Smooth muscle cell (in vitro differentiated cells): ENCODE results near the gene IMPDH1. TPM values are rescaled to one million over a fixed set of nuclear protein-coding genes. Genes with fewer than 3 reads are reported as not detected.

Source experiments
- DNase-seq: peaks from one replicate; lab custom pipeline; 2025; ENCODE audit not compliant: unreplicated experiment; lab: John Stamatoyannopoulos, UW
- H2AFZ ChIP-seq: fragments of 200-600 bp; sonication (generic); 2 replicates; pipeline ENCODE4 v1.6.0; 2016; ENCODE audit warnings: antibody characterized with exemption, low read depth, mild to moderate bottlenecking
- H3F3A ChIP-seq: fragments of 200-600 bp; sonication (generic); 2 replicates; pipeline ENCODE4 v1.6.0; 2017; ENCODE audit warnings: antibody characterized with exemption, low read depth
- H3K27ac ChIP-seq: fragments of 200-600 bp; sonication (generic); 2 replicates; pipeline ENCODE4 v1.5.1; 2016; ENCODE audit warnings: low read depth, mild to moderate bottlenecking
- H3K27me3 ChIP-seq: fragments of 200-600 bp; sonication (generic); 2 replicates; pipeline ENCODE4 v1.6.1; 2016; ENCODE audit warnings: low read depth, mild to moderate bottlenecking
- H3K36me3 ChIP-seq: fragments of 200-600 bp; sonication (generic); 2 replicates; pipeline ENCODE4 v1.5.1; 2016; ENCODE audit warnings: low read depth
- H3K4me1 ChIP-seq: fragments of 200-600 bp; sonication (generic); 2 replicates; pipeline ENCODE4 v1.5.1; 2016; ENCODE audit warnings: low read depth
- H3K4me2 ChIP-seq: fragments of 200-600 bp; sonication (generic); 2 replicates; pipeline ENCODE4 v1.6.0; 2016; ENCODE audit warnings: mild to moderate bottlenecking
- H3K4me3 ChIP-seq: fragments of 200-600 bp; sonication (generic); 2 replicates; pipeline ENCODE4 v1.5.1; 2016; ENCODE audit warnings: mild to moderate bottlenecking
- H3K79me2 ChIP-seq: fragments of 200-600 bp; sonication (generic); 2 replicates; pipeline ENCODE4 v1.6.0; 2016; ENCODE audit warnings: low read depth, mild to moderate bottlenecking
- H3K9ac ChIP-seq: fragments of 200-600 bp; sonication (generic); 2 replicates; pipeline ENCODE4 v1.6.0; 2016; ENCODE audit warnings: low read depth
- H3K9me3 ChIP-seq: fragments of 200-600 bp; sonication (generic); replicated peaks from 2 replicates; pipeline ENCODE4 v1.5.1; 2016; ENCODE audit warnings: low read depth
- H4K20me1 ChIP-seq: fragments of 200-600 bp; sonication (generic); 2 replicates; pipeline ENCODE4 v1.6.0; 2016; ENCODE audit warnings: low read depth
- WGBS: methylation state at CpG from one replicate; pipeline ENCODE4 v1.1.7; 2016; ENCODE audit warnings: low lambda C conversion rate; 5-methylcytosine and 5-hydroxymethylcytosine counted together
- polyA plus RNA-seq: library from polyadenylated mRNA; unstranded; fragments of >200 nt; fragmentation: Nextera tagmentation; extraction: Ambion mirVana; gene quantifications from 2 replicates; pipeline ENCODE4 v1.2.1, GENCODE V29; 2016
- total RNA-seq: library from RNA; depleted of rRNA; stranded (reverse); fragments of >200 nt; gene quantifications from 2 replicates; pipeline ENCODE4 v1.2.3, GENCODE V29; 2014
- TF ChIP-seq, protein P1 (sequence below): fragments of 200-600 bp; sonication (generic); IDR thresholded peaks from 2 replicates; pipeline ENCODE4 v1.5.1; 2017; ENCODE audit warnings: borderline replicate concordance, mild to moderate bottlenecking, antibody characterized with exemption; ENCODE audit not compliant: insufficient read depth, poor library complexity, severe bottlenecking

IMPDH1 gene
- total and polyA plus RNA-seq, 2 experiments from 2014 or later, result 48.4 to 129 TPM

DNA sequence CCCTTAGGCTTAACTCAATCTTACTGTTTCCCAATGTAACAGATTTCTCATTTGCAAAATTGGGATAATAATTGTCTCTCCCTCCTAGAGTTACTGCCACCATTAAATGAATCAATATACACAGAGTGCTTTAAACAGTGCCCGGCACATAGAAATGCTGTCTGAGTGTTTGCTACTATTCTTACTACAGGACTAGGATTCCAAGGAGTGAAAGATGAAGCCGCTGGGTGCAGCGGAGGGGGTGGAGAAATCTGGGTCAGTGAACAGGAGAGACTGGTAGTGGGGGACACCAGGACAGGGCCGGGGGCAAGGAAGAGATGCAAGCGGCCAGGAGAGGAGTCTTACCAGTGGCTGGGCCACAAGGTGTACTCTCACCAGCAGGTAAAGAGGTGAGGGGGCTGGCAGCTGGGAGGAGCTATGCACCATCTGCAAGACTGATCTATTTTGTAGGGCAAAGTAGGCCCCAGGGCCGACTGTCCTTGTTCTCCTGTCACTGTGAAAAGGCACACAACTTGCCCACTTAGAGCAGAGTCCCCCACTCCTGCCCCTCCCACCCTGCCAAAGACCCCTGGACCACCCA is 29.8 kb downstream of the IMPDH1 start:
- Histone ChIP-seq H3K27me3 (no peaks in the 10 kb centered on the region), H3K27ac (no peak overlapping the region), H3K9me3 (no peaks in the 10 kb centered on the region), H3F3A (no peaks in the 10 kb centered on the region), H2AFZ (no peak overlapping the region), H3K4me1 (no peaks in the 10 kb centered on the region), H3K9ac (no peak overlapping the region), H3K4me2 (no peak overlapping the region), H3K79me2 (no peaks in the 10 kb centered on the region), H4K20me1 (no peaks in the 10 kb centered on the region), H3K36me3 (no peaks in the 10 kb centered on the region), H3K4me3 (no peak overlapping the region)
- DNase-seq, result no peak
- TF ChIP-seq, protein P1, sequence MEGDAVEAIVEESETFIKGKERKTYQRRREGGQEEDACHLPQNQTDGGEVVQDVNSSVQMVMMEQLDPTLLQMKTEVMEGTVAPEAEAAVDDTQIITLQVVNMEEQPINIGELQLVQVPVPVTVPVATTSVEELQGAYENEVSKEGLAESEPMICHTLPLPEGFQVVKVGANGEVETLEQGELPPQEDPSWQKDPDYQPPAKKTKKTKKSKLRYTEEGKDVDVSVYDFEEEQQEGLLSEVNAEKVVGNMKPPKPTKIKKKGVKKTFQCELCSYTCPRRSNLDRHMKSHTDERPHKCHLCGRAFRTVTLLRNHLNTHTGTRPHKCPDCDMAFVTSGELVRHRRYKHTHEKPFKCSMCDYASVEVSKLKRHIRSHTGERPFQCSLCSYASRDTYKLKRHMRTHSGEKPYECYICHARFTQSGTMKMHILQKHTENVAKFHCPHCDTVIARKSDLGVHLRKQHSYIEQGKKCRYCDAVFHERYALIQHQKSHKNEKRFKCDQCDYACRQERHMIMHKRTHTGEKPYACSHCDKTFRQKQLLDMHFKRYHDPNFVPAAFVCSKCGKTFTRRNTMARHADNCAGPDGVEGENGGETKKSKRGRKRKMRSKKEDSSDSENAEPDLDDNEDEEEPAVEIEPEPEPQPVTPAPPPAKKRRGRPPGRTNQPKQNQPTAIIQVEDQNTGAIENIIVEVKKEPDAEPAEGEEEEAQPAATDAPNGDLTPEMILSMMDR, result no peak
- 89% methylated on average over 6 of the region's 6 CpGs for WGBS

DNA sequence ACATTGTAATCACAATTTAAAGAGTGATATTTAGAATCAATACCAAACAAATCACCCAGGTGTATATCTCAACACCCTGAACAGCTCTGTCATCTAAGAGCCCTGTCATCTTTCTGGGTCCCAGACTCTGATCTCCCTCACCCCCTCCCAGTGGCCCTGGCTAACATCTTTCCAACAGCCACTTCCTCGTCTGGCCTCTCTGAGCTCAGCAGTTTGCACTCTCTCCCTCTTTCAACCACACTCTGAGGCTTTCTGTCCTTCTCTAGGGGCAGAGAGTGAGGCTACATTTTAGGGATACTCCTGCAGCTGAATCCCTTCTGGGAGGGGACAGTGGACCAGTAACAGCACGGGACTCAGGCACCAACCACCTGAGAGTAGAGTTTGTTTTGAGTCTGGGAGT is 31.1 kb downstream of the IMPDH1 start:
- 46% methylated on average over 2 of the region's 2 CpGs for WGBS
- TF ChIP-seq, protein P1, result no peak
- Histone ChIP-seq H3K4me1 (no peaks in the 10 kb centered on the region), H3K27ac (no peak overlapping the region), H3K79me2 (no peaks in the 10 kb centered on the region), H3K36me3 (no peaks in the 10 kb centered on the region), H3K9me3 (no peaks in the 10 kb centered on the region), H3K4me2 (no peak overlapping the region), H4K20me1 (no peaks in the 10 kb centered on the region), H3K27me3 (peaks cover 7% of the 10 kb centered on the region), H3F3A (no peaks in the 10 kb centered on the region), H2AFZ (peak overlapping the region; percentile 62), H3K9ac (no peak overlapping the region), H3K4me3 (no peak overlapping the region)
- no peak for DNase-seq

DNA sequence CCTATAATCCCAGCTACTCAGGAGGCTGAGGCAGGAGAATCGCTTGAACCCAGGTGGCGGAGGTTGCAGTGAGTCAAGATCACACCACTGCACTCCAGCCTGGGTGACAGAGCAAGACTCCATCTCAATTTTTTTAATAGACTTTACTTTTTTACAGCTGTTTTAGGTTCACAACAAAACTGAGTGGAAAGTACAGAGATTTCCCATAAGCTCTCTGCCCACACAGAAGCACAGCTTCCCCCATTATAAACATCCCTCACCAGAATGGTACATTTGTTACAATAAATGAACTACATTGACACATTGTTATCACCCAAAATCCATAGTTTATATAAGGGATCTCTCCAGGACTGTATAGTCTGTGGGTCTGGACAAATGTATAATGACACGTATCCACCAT is 33.7 kb downstream of the IMPDH1 start:
- DNase-seq, result no peak
- no peak overlapping the region for H2AFZ ChIP-seq
- H3K9ac ChIP-seq, result no peak overlapping the region
- no peak overlapping the region for H3K4me3 ChIP-seq
- H3K36me3 ChIP-seq, result no peaks in the 10 kb centered on the region
- H3K4me2 ChIP-seq, result no peak overlapping the region
- peaks cover 8% of the 10 kb centered on the region for H3K27me3 ChIP-seq
- no peaks in the 10 kb centered on the region for H4K20me1 ChIP-seq
- H3K9me3 ChIP-seq, result no peaks in the 10 kb centered on the region
- no peaks in the 10 kb centered on the region for H3K79me2 ChIP-seq
- TF ChIP-seq, protein P1, result no peak
- H3F3A ChIP-seq, result no peaks in the 10 kb centered on the region
- WGBS, result 85% methylated on average over 3 of the region's 3 CpGs
- H3K4me1 ChIP-seq, result no peaks in the 10 kb centered on the region
- H3K27ac ChIP-seq, result no peak overlapping the region

DNA sequence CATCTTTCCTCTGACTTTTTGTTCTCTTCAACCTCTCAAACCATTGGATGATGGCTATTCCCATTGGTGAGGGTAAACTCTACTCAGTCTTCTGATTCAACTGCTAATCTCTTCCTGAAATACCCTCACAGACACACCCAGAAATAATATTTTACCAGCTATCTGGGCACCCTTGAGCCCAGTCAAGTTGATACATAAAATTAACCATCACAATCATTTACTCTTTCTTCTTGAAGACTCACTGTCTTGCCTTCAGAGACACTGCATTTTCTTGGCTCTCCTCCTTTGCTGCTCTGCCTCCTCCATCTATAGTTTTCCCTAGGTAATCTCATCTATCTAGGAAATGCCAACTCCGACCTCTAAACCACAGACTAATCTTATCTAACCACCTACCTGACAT is 35.7 kb downstream of the IMPDH1 start:
- Histone ChIP-seq H3K4me3 (no peak overlapping the region), H3K4me1 (no peaks in the 10 kb centered on the region), H3K9ac (no peak overlapping the region), H3K36me3 (no peaks in the 10 kb centered on the region), H3K79me2 (no peaks in the 10 kb centered on the region), H3K27ac (no peak overlapping the region), H4K20me1 (no peaks in the 10 kb centered on the region), H3K27me3 (peaks cover 8% of the 10 kb centered on the region), H3K4me2 (no peak overlapping the region), H3F3A (no peaks in the 10 kb centered on the region), H2AFZ (no peak overlapping the region), H3K9me3 (no peaks in the 10 kb centered on the region)
- 71% methylated on average over 1 of the region's 1 CpG for WGBS
- TF ChIP-seq, protein P1, result no peak
- DNase-seq, result no peak
